SK-N-SH treated with all-trans-retinoic acid at 6 μM for 48 hours (cell line): Measurements from ENCODE around the gene PRMT5.

Source experiments
- PATZ1 ChIP-seq: fragments of 250-450 bp; sonication (Bioruptor Pico); IDR thresholded peaks from 2 replicates; pipeline ENCODE4 v1.8.0; 2020; ENCODE audit warnings: mild to moderate bottlenecking, moderate library complexity, borderline replicate concordance
- ZC3H10 ChIP-seq: fragments of 250-450 bp; sonication (Bioruptor Pico); IDR thresholded peaks from 2 replicates; pipeline ENCODE4 v1.5.1; 2021; ENCODE audit warnings: mild to moderate bottlenecking, moderate library complexity

GRCh38 chr14:22908601-22909000 is 20.6 kb downstream of the PRMT5 start:
- TF ChIP-seq PATZ1 (CRISPR knock-in tag) (no peak), ZC3H10 (CRISPR knock-in tag) (no peak)
